Sigmoid colon (tissue), 3 donors: ENCODE data around the gene ZFHX3.

Experiments used
- POLR2A ChIP-seq, 2 donors: fragments of 450-650 bp; IDR thresholded peaks; one replicate each; pipeline ENCODE4 v1.6.1; 2016; ENCODE audit warnings: antibody characterized with exemption in 2 of 2, mild to moderate bottlenecking in 2 of 2, moderate library complexity in 2 of 2
- TF ChIP-seq, protein P1 (sequence below), 4 experiments: fragments of 450-650 bp in 3 of 4; fragments of 200-600 bp in 1 of 4; IDR thresholded peaks; one replicate each; pipeline ENCODE4 v1.5.1; 2016 to 2019; ENCODE audit warnings: antibody characterized with exemption in 4 of 4, mild to moderate bottlenecking in 3 of 4, moderate library complexity in 2 of 4

DNA sequence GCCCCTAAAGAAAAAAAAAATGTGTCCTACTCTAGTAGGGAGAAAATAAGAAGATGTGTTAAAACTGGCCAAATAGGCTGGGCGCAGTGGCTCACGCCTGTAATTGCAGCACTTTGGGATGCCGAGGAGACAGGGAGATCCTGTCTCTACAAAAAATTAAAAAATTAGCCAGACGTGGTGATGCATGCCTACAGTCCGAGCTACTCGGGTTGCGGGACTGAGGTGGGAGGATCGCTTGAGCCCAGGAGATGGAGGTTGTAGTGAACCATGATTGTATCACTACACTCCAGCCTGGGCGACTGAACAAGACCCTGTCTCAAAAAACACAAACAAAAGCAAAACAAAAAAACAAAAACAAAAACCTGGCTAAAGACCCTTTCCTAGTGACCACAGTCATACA is 15.9 kb downstream of the ZFHX3 start:
- TF ChIP-seq, protein P1, sequence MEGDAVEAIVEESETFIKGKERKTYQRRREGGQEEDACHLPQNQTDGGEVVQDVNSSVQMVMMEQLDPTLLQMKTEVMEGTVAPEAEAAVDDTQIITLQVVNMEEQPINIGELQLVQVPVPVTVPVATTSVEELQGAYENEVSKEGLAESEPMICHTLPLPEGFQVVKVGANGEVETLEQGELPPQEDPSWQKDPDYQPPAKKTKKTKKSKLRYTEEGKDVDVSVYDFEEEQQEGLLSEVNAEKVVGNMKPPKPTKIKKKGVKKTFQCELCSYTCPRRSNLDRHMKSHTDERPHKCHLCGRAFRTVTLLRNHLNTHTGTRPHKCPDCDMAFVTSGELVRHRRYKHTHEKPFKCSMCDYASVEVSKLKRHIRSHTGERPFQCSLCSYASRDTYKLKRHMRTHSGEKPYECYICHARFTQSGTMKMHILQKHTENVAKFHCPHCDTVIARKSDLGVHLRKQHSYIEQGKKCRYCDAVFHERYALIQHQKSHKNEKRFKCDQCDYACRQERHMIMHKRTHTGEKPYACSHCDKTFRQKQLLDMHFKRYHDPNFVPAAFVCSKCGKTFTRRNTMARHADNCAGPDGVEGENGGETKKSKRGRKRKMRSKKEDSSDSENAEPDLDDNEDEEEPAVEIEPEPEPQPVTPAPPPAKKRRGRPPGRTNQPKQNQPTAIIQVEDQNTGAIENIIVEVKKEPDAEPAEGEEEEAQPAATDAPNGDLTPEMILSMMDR (IDR thresholded peaks at IDR 0.05): no peak
- no peak for TF ChIP-seq POLR2A (IDR thresholded peaks at IDR 0.05)
